MV-4-11 (cell line): Measurements from ENCODE around the gene SMAP2.
"Not testable (repeated sequence)": the region's sequence is repeated elsewhere in the genome, so short reads cannot be mapped to it uniquely, and the experiment has no call there.

Source experiments
- DNase-seq: peaks from one replicate; lab custom pipeline; 2025; lab: John Stamatoyannopoulos, UW

The SMAP2 gene

GRCh38 chr1:40372658-40373322 is 737 bp upstream of the SMAP2 start:
- no peak for DNase-seq

- DNase-seq = no peak
These were observed 4.0 kb downstream of the SMAP2 start for GRCh38 chr1:40377512-40377911.

- no peak for DNase-seq
These were observed 6.4 kb downstream of the SMAP2 start for GRCh38 chr1:40379785-40380452.

- no peak for DNase-seq
These were observed 7.3 kb downstream of the SMAP2 start for GRCh38 chr1:40380817-40381216.

GRCh38 chr1:40381268-40382107 is 8.0 kb downstream of the SMAP2 start:
- peak; percentile 70 for DNase-seq

- no peak for DNase-seq
These were observed 8.6 kb downstream of the SMAP2 start for GRCh38 chr1:40382108-40382460.

GRCh38 chr1:40382601-40383000 is 9.1 kb downstream of the SMAP2 start:
- DNase-seq = no peak

- no peak for DNase-seq
These were observed 9.6 kb downstream of the SMAP2 start for GRCh38 chr1:40383095-40383487.

- no peak for DNase-seq
These were observed 10.2 kb downstream of the SMAP2 start for GRCh38 chr1:40383488-40384412.

GRCh38 chr1:40384413-40384762 is 10.9 kb downstream of the SMAP2 start:
- DNase-seq = no peak

GRCh38 chr1:40384887-40385286 is 11.4 kb downstream of the SMAP2 start:
- DNase-seq = no peak

- DNase-seq = peak; percentile 99
These were observed 12.2 kb downstream of the SMAP2 start for GRCh38 chr1:40385437-40386358.

- no peak for DNase-seq
These were observed 12.8 kb downstream of the SMAP2 start for GRCh38 chr1:40386359-40386723.

GRCh38 chr1:40386796-40387195 is 13.3 kb downstream of the SMAP2 start:
- no peak for DNase-seq

GRCh38 chr1:40387381-40388306 is 14.1 kb downstream of the SMAP2 start:
- DNase-seq = not testable (repeated sequence)

- DNase-seq = not testable (repeated sequence)
These were observed 15.2 kb downstream of the SMAP2 start for GRCh38 chr1:40388456-40389321.

- no peak for DNase-seq
These were observed 15.8 kb downstream of the SMAP2 start for GRCh38 chr1:40389322-40389803.

GRCh38 chr1:40389871-40390560 is 16.5 kb downstream of the SMAP2 start:
- peak; percentile 61 for DNase-seq
